IMR-90 (cell line): ENCODE data around the gene SNX30. TPM values are rescaled to one million over a fixed set of nuclear protein-coding genes. Genes with fewer than 3 reads are reported as not detected.

Source experiments
- ATAC-seq: fragments of 200-7000 bp; cut with Tn5 transposase; 2 replicates; pipeline ENCODE4 v1.9.1; 2020; ENCODE audit warnings: low read depth, mild to moderate bottlenecking, moderate library complexity
- BruUV-seq: library from RNA; stranded (reverse); fragments of 400-500 nt; replicated peaks from 2 replicates; lab custom pipeline; 2021; lab: Mats Ljungman, UMichigan
- CTCF ChIA-PET: fragments of 300-600 bp; formaldehyde crosslinking; extraction: SDS; loops from one replicate; lab custom pipeline; 2021; ENCODE audit warnings: antibody characterized with exemption; lab: Yijun Ruan, JAX
- POLR2A ChIA-PET: fragments of 300-600 bp; sonication (Branson Sonifier 250); formaldehyde crosslinking; loops from one replicate; lab custom pipeline; 2022; ENCODE audit warnings: antibody characterized with exemption; ENCODE audit not compliant: unreplicated experiment; lab: Charles Lee
- DNase-seq: peaks from one replicate; pipeline ENCODE4 v3.0.0; 2013
- H2AFZ ChIP-seq: replicated peaks from 2 replicates; pipeline ENCODE3; 2013; ENCODE audit warnings: low read length, mild to moderate bottlenecking; ENCODE audit not compliant: poor library complexity
- H2AK5ac ChIP-seq: 2 replicates; pipeline ENCODE4 v1.6.1; 2013; ENCODE audit warnings: low read depth, low read length, inconsistent platforms
- H2AK9ac ChIP-seq: replicated peaks from 2 replicates; pipeline ENCODE3; 2013; ENCODE audit warnings: mild to moderate bottlenecking, low read depth, low read length, moderate library complexity; ENCODE audit not compliant: poor library complexity
- H2BK120ac ChIP-seq: 2 replicates; pipeline ENCODE4 v1.6.1; 2013; ENCODE audit warnings: low read depth, low read length, inconsistent platforms
- H2BK15ac ChIP-seq: 3 replicates; pipeline ENCODE4 v1.6.1; 2013; ENCODE audit warnings: low read depth, low read length, inconsistent platforms
- H2BK20ac ChIP-seq: 2 replicates; pipeline ENCODE4 v1.6.1; 2013; ENCODE audit warnings: low read depth, mild to moderate bottlenecking, inconsistent platforms, low read length, moderate library complexity
- H2BK5ac ChIP-seq: 2 replicates; pipeline ENCODE4 v1.6.1; 2013; ENCODE audit warnings: mild to moderate bottlenecking, low read depth, low read length, inconsistent platforms; ENCODE audit not compliant: poor library complexity, severe bottlenecking
- H3K14ac ChIP-seq: replicated peaks from 2 replicates; pipeline ENCODE4 v1.6.1; 2013; ENCODE audit warnings: low read depth, low read length, inconsistent platforms
- H3K18ac ChIP-seq: 2 replicates; pipeline ENCODE4 v1.6.1; 2013; ENCODE audit warnings: low read depth, low read length, control low read depth
- H3K23ac ChIP-seq: 2 replicates; pipeline ENCODE4 v1.6.1; 2013; ENCODE audit warnings: low read depth, low read length, inconsistent platforms
- H3K27ac ChIP-seq: 2 replicates; pipeline ENCODE4 v1.5.1; 2013; ENCODE audit warnings: mild to moderate bottlenecking, control low read depth, low read length; ENCODE audit not compliant: insufficient read depth
- H3K27me3 ChIP-seq: 2 replicates; pipeline ENCODE4 v1.6.1; 2013; ENCODE audit warnings: low read length; ENCODE audit not compliant: control insufficient read depth, insufficient read depth
- H3K36me3 ChIP-seq: 2 replicates; pipeline ENCODE4 v1.6.1; 2013; ENCODE audit warnings: low read length, mixed read lengths; ENCODE audit not compliant: control insufficient read depth, insufficient read depth
- H3K4ac ChIP-seq: 2 replicates; pipeline ENCODE4 v1.6.1; 2013; ENCODE audit warnings: low read depth, low read length, inconsistent platforms
- H3K4me1 ChIP-seq: 2 replicates; pipeline ENCODE4 v1.6.1; 2013; ENCODE audit warnings: low read length, mixed read lengths; ENCODE audit not compliant: control insufficient read depth, insufficient read depth
- H3K4me2 ChIP-seq: 2 replicates; pipeline ENCODE4 v1.6.1; 2013; ENCODE audit warnings: low read depth, mild to moderate bottlenecking, control low read depth, low read length, moderate library complexity
- H3K4me3 ChIP-seq: 2 replicates; pipeline ENCODE4 v1.5.1; 2013; ENCODE audit warnings: low read depth, mild to moderate bottlenecking, control low read depth, low read length, moderate library complexity; ENCODE audit not compliant: insufficient read depth
- H3K56ac ChIP-seq: 2 replicates; pipeline ENCODE4 v1.6.1; 2013; ENCODE audit warnings: low read length, inconsistent platforms; ENCODE audit not compliant: insufficient read depth; ENCODE audit errors: extremely low read depth
- H3K79me1 ChIP-seq, 2 experiments: 2 replicates each; pipeline ENCODE4 v1.6.1; 2013; ENCODE audit warnings: low read length in 2 of 2, inconsistent platforms in 1 of 2, low read depth in 1 of 2
- H3K9ac ChIP-seq: 2 replicates; pipeline ENCODE4 v1.6.1; 2013; ENCODE audit warnings: low read depth, low read length, control low read depth
- H3K9me1 ChIP-seq: 2 replicates; pipeline ENCODE4 v1.6.1; 2013; ENCODE audit warnings: low read length, inconsistent platforms; ENCODE audit not compliant: insufficient read depth
- H3K9me3 ChIP-seq: 2 replicates; pipeline ENCODE4 v1.6.1; 2013; ENCODE audit warnings: low read length; ENCODE audit not compliant: control insufficient read depth, insufficient read depth
- H4K20me1 ChIP-seq: 2 replicates; pipeline ENCODE4 v1.6.1; 2013; ENCODE audit warnings: low read length, inconsistent platforms; ENCODE audit not compliant: insufficient read depth
- H4K5ac ChIP-seq: 2 replicates; pipeline ENCODE4 v1.6.1; 2013; ENCODE audit warnings: mild to moderate bottlenecking, low read depth, low read length, control low read depth
- H4K8ac ChIP-seq, 2 experiments: 2 replicates each; pipeline ENCODE4 v1.6.1; 2013; ENCODE audit warnings: low read depth in 2 of 2, low read length in 2 of 2, control low read depth in 1 of 2, inconsistent platforms in 1 of 2
- H4K91ac ChIP-seq: 2 replicates; pipeline ENCODE4 v1.6.1; 2013; ENCODE audit warnings: low read depth, low read length, inconsistent platforms; ENCODE audit not compliant: insufficient read depth
- BHLHE40 ChIP-seq: fragments of 150-350 bp; IDR thresholded peaks from 2 replicates; pipeline ENCODE4 v1.6.1; 2016; ENCODE audit warnings: mild to moderate bottlenecking, low read depth, low read length
- CEBPB ChIP-seq: IDR thresholded peaks from 2 replicates; pipeline ENCODE4 v1.6.1; 2012; ENCODE audit warnings: low read depth, low read length, improper control_type of control experiment
- CHD1 ChIP-seq: IDR thresholded peaks from 2 replicates; pipeline ENCODE4 v1.6.1; 2012; ENCODE audit warnings: low read depth, low read length, improper control_type of control experiment
- CTCF ChIP-seq: conservative IDR thresholded peaks from 2 replicates; pipeline ENCODE4 v1.5.1; 2012; ENCODE audit warnings: mild to moderate bottlenecking, low read depth, low read length, improper control_type of control experiment
- ELK1 ChIP-seq: fragments of 150-350 bp; IDR thresholded peaks from 2 replicates; pipeline ENCODE4 v1.6.1; 2016; ENCODE audit warnings: low read depth, mild to moderate bottlenecking, low read length, moderate library complexity, borderline replicate concordance
- FOS ChIP-seq: fragments of 150-350 bp; IDR thresholded peaks from 2 replicates; pipeline ENCODE4 v1.6.1; 2016; ENCODE audit warnings: low read depth, low read length
- MAFK ChIP-seq: IDR thresholded peaks from 2 replicates; pipeline ENCODE4 v1.6.1; 2012; ENCODE audit warnings: low read depth, low read length, improper control_type of control experiment
- MAZ ChIP-seq: IDR thresholded peaks from 2 replicates; pipeline ENCODE4 v1.6.1; 2012; ENCODE audit warnings: low read depth, mild to moderate bottlenecking, low read length, improper control_type of control experiment, moderate library complexity, borderline replicate concordance
- MXI1 ChIP-seq: IDR thresholded peaks from 2 replicates; pipeline ENCODE4 v1.6.1; 2012; ENCODE audit warnings: low read depth, mild to moderate bottlenecking, low read length, moderate library complexity, borderline replicate concordance
- NFE2L2 ChIP-seq: fragments of 150-350 bp; IDR thresholded peaks from 2 replicates; pipeline ENCODE4 v1.6.1; 2016; ENCODE audit warnings: low read depth, mild to moderate bottlenecking, low read length
- POLR2A ChIP-seq: IDR thresholded peaks from 2 replicates; pipeline ENCODE4 v1.6.1; 2012; ENCODE audit warnings: mild to moderate bottlenecking, low read depth, low read length
- RAD21 ChIP-seq: IDR thresholded peaks from 2 replicates; pipeline ENCODE4 v1.6.1; 2012; ENCODE audit warnings: low read length, improper control_type of control experiment
- RCOR1 ChIP-seq: IDR thresholded peaks from 2 replicates; pipeline ENCODE4 v1.6.1; 2012; ENCODE audit warnings: mild to moderate bottlenecking, low read length, improper control_type of control experiment; ENCODE audit not compliant: insufficient replicate concordance
- RFX5 ChIP-seq: IDR thresholded peaks from 2 replicates; pipeline ENCODE4 v1.8.0; 2012; ENCODE audit warnings: low read depth, mild to moderate bottlenecking, low read length, moderate library complexity
- SMC3 ChIP-seq: fragments of 150-350 bp; IDR thresholded peaks from 2 replicates; pipeline ENCODE4 v1.6.1; 2016; ENCODE audit warnings: low read depth, mild to moderate bottlenecking, antibody characterized with exemption, low read length, moderate library complexity
- USF2 ChIP-seq: fragments of 150-350 bp; IDR thresholded peaks from 2 replicates; pipeline ENCODE4 v1.6.1; 2017; ENCODE audit warnings: mild to moderate bottlenecking, antibody characterized with exemption, low read length, low read depth
- WGBS, 2 experiments: methylation state at CpG; one replicate each; pipeline versions ENCODE4 v1.1.5 to v1.1.7; 2013; ENCODE audit warnings: missing lambda C conversion rate in 2 of 2; ENCODE audit not compliant: insufficient read length in 1 of 2; ENCODE audit errors: extremely low coverage in 2 of 2; 5-methylcytosine and 5-hydroxymethylcytosine counted together
- dilution Hi-C: fragments of 300-500 bp; cut with HindIII; formaldehyde crosslinking; loops from one replicate; pipeline ENCODE4 v1.14.3; 2018; ENCODE audit warnings: low sequenced_read_pairs; ENCODE audit not compliant: unreplicated experiment
- in situ Hi-C: fragments of 300-500 bp; cut with MboI; formaldehyde crosslinking; loops from 3 replicates; pipeline ENCODE4 v1.14.3; 2019; ENCODE audit warnings: low sequenced_read_pairs, inconsistent platforms, mixed read lengths
- intact Hi-C: fragments of 100-400 bp; cut with micrococcal nuclease; formaldehyde crosslinking; loops from 2 replicates; pipeline ENCODE4 v1.10.0; 2022
- polyA plus RNA-seq, 3 experiments: library from polyadenylated mRNA; depleted of rRNA; stranded (reverse); fragments of >200 nt; gene quantifications; 2 replicates each; pipeline ENCODE4 v1.2.3, GENCODE V29; 2012; ENCODE audit warnings: low replicate concordance in 1 of 3
- total RNA-seq: library from RNA; depleted of rRNA; stranded (reverse); fragments of >200 nt; gene quantifications from 2 replicates; pipeline ENCODE4 v1.2.3, GENCODE V29; 2012

Gene SNX30
- total and polyA plus RNA-seq, 2 of the 4 experiments (the other 2 are of a cell fraction): 8.0 to 18.8 TPM

- Histone ChIP-seq H3K4me3 (no peak overlapping the region), H2AK9ac (no peak overlapping the region), H2BK15ac (no peak overlapping the region), H2AK5ac (no peak overlapping the region), H3K23ac (no peak overlapping the region), H4K20me1 (no peaks in the 10 kb centered on the region), H3K27ac (no peak overlapping the region), H4K91ac (no peak overlapping the region), H4K8ac (no peak overlapping the region), H3K36me3 (no peaks in the 10 kb centered on the region), H3K9me3 (no peaks in the 10 kb centered on the region), H3K4me2 (no peak overlapping the region), H2AFZ (no peak overlapping the region), H3K27me3 (peaks cover 33% of the 10 kb centered on the region), H3K9ac (no peak overlapping the region), H4K5ac (no peak overlapping the region), H3K56ac (no peak overlapping the region), H2BK20ac (no peak overlapping the region), H3K79me1 (no peaks in the 10 kb centered on the region), H2BK5ac (no peak overlapping the region), H3K4ac (no peak overlapping the region), H3K4me1 (no peaks in the 10 kb centered on the region), H3K9me1 (no peaks in the 10 kb centered on the region; the same call in 1 of the 2 replicates), H3K18ac (no peak overlapping the region), H3K14ac (no peak overlapping the region), H2BK120ac (no peak overlapping the region)
- TF ChIP-seq SMC3 (no peak), CHD1 (no peak), RFX5 (no peak), CEBPB (no peak), USF2 (no peak), MAZ (no peak), BHLHE40 (no peak), RCOR1 (no peak), ELK1 (no peak), CTCF (no peak), NFE2L2 (no peak), MXI1 (no peak), POLR2A (no peak), MAFK (no peak), FOS (no peak), RAD21 (no peak)
- DNase-seq (no peak), ATAC-seq (no peak)
- ChIA-PET CTCF (no interaction called here), POLR2A (no interaction called here)
- WGBS, 2 experiments: no CpG with 5 or more reads among the region's 3 CpGs
- in situ Hi-C loops (no loop called here), dilution Hi-C loops (no loop called here), intact Hi-C loops (no loop called here)
- BruUV-seq: no TSS peak
Measured at GRCh38 chr9:112891521-112891920, 141.0 kb downstream of the SNX30 start.
